Neuron (in vitro differentiated cells): ENCODE measurements around the gene CDH13.

ENCODE experiments used
- H2AFZ ChIP-seq: one replicate; pipeline ENCODE4 v1.6.1; 2013; ENCODE audit warnings: low read depth, mild to moderate bottlenecking, inconsistent platforms, low read length, moderate library complexity
- H3K27me3 ChIP-seq: one replicate; pipeline ENCODE4 v1.6.1; 2013; ENCODE audit warnings: low read length; ENCODE audit not compliant: insufficient read depth
- H3K36me3 ChIP-seq: one replicate; pipeline ENCODE4 v1.6.1; 2013; ENCODE audit warnings: low read length; ENCODE audit not compliant: insufficient read depth
- H3K4me1 ChIP-seq: one replicate; pipeline ENCODE4 v1.6.1; 2013; ENCODE audit warnings: low read length; ENCODE audit not compliant: insufficient read depth
- H3K4me3 ChIP-seq: 2 replicates; pipeline ENCODE4 v1.5.1; 2013; ENCODE audit warnings: mild to moderate bottlenecking, low read length, moderate library complexity
- H3K9me3 ChIP-seq: one replicate; pipeline ENCODE4 v1.6.1; 2013; ENCODE audit warnings: low read length

Gene CDH13

DNA sequence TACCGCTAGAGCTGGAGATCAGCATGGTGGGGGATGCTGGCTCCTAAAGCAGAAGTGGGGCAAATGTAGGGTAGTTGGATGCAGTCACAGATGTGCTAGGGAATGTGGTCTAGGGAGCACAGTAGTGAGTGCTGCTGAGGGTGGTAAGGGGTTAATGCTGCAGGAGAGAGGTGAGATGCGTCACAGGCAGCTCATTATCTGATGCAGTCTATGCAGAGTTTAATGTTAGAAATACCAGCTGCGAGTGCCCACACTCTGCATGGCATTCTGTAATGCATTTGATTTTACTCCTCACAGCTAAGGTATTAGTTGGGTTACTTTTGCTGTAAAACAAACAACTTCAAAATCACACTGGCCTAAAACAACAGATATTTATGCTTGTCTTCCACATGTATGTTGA is 689.7 kb downstream of the CDH13 start:
- no peak overlapping the region for H2AFZ ChIP-seq

GRCh38 chr16:83318390-83318789 is 691.6 kb downstream of the CDH13 start:
- Histone ChIP-seq H3K4me3 (no peak overlapping the region), H3K36me3 (no peaks in the 10 kb centered on the region), H3K4me1 (no peaks in the 10 kb centered on the region), H3K27me3 (no peaks in the 10 kb centered on the region), H2AFZ (no peak overlapping the region), H3K9me3 (no peaks in the 10 kb centered on the region)

More for the DNA sequence above, 689.7 kb downstream of the CDH13 start:
- no peaks in the 10 kb centered on the region for H3K36me3 ChIP-seq
- no peaks in the 10 kb centered on the region for H3K9me3 ChIP-seq
- H3K27me3 ChIP-seq: no peaks in the 10 kb centered on the region
- no peaks in the 10 kb centered on the region for H3K4me1 ChIP-seq
- no peak overlapping the region for H3K4me3 ChIP-seq

- Histone ChIP-seq H3K27me3 (peaks cover 2% of the 10 kb centered on the region), H3K4me3 (no peak overlapping the region), H3K4me1 (no peaks in the 10 kb centered on the region), H3K9me3 (no peaks in the 10 kb centered on the region), H3K36me3 (no peaks in the 10 kb centered on the region), H2AFZ (no peak overlapping the region)
Measured at GRCh38 chr16:83328936-83329335, 702.2 kb downstream of the CDH13 start.

GRCh38 chr16:83329441-83329840 is 702.7 kb downstream of the CDH13 start:
- no peak overlapping the region for H3K4me3 ChIP-seq
- H2AFZ ChIP-seq: no peak overlapping the region
- H3K36me3 ChIP-seq: no peaks in the 10 kb centered on the region
- H3K4me1 ChIP-seq: no peaks in the 10 kb centered on the region
- no peaks in the 10 kb centered on the region for H3K9me3 ChIP-seq
- H3K27me3 ChIP-seq: peaks cover 2% of the 10 kb centered on the region

DNA sequence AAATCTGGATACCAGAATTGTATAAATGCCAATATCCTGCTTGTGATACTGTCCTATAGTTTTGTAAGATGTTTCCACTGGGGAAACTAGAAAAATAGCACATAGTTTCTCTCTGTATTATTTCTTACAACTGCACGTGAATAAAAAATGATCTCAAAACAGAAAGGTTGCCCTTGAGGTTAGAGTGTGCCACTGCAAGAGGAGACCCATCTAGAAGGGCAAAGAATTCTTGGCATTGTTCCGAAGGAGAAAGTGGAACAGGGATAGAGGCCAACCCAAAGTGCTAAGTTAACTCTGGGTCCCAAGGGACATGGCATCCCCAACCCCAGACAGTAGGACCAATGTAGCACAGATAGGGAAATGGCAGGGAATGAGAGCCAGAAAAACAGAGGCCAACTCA is 703.5 kb downstream of the CDH13 start:
- Histone ChIP-seq H3K4me3 (no peak overlapping the region), H3K36me3 (no peaks in the 10 kb centered on the region), H2AFZ (no peak overlapping the region), H3K9me3 (no peaks in the 10 kb centered on the region), H3K4me1 (no peaks in the 10 kb centered on the region), H3K27me3 (peaks cover 2% of the 10 kb centered on the region)

DNA sequence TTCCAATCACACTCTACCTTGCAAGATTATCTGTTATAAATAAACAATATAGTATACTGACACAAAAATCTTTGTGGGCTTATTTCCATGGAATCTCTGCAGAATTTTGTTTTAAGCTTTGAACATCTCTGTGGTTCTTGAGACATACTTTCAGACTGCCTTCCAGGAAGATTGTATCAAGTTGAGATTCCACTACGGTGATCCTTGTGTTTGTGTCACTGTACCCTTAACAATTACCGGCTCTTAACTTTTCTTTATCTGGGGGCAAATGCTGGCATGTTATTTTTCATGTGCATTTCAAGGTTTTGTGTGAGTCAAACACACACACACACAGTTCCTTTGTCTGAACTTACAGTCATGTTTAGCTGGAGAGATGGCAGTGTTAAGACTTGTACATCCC is 708.3 kb downstream of the CDH13 start:
- Histone ChIP-seq H3K9me3 (no peaks in the 10 kb centered on the region), H3K27me3 (peaks cover 2% of the 10 kb centered on the region), H3K4me1 (no peaks in the 10 kb centered on the region), H3K36me3 (no peaks in the 10 kb centered on the region), H2AFZ (no peak overlapping the region), H3K4me3 (no peak overlapping the region)

DNA sequence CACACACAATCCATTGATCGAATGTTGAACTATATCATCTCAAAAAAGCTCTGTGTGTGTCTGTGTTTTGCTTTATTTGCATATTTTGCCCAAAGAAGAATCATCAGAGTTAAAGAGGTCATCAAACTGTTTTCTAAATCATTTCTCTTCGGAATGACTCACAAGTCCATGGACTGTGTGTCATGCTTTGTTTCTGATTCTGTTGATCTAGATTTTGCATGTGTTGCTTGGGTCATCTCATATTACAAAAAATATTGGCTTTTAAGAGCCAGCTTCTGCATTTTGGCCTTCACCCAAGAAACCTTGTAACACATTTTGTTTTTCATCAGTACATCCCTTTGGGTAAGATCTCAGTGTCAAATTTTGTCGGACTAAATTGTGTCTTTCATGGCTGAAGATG is 709.8 kb downstream of the CDH13 start:
- Histone ChIP-seq H3K36me3 (no peaks in the 10 kb centered on the region), H3K27me3 (no peaks in the 10 kb centered on the region), H3K9me3 (no peaks in the 10 kb centered on the region), H3K4me3 (no peak overlapping the region), H3K4me1 (no peaks in the 10 kb centered on the region), H2AFZ (no peak overlapping the region)

GRCh38 chr16:83338138-83338537 is 711.4 kb downstream of the CDH13 start:
- no peaks in the 10 kb centered on the region for H3K36me3 ChIP-seq
- H2AFZ ChIP-seq: no peak overlapping the region
- H3K9me3 ChIP-seq: no peaks in the 10 kb centered on the region
- H3K4me3 ChIP-seq: no peak overlapping the region
- H3K4me1 ChIP-seq: no peaks in the 10 kb centered on the region
- H3K27me3 ChIP-seq: no peaks in the 10 kb centered on the region

- Histone ChIP-seq H3K27me3 (no peaks in the 10 kb centered on the region), H3K4me3 (no peak overlapping the region), H3K36me3 (no peaks in the 10 kb centered on the region), H3K4me1 (no peaks in the 10 kb centered on the region), H2AFZ (no peak overlapping the region), H3K9me3 (no peaks in the 10 kb centered on the region)
Measured at GRCh38 chr16:83338941-83339340, 712.2 kb downstream of the CDH13 start.

- no peaks in the 10 kb centered on the region for H3K36me3 ChIP-seq
- H3K4me3 ChIP-seq: no peak overlapping the region
- no peaks in the 10 kb centered on the region for H3K4me1 ChIP-seq
- no peaks in the 10 kb centered on the region for H3K9me3 ChIP-seq
- no peak overlapping the region for H2AFZ ChIP-seq
- no peaks in the 10 kb centered on the region for H3K27me3 ChIP-seq
Measured at GRCh38 chr16:83343935-83344366, 717.2 kb downstream of the CDH13 start.

- no peaks in the 10 kb centered on the region for H3K36me3 ChIP-seq
- H3K4me3 ChIP-seq: no peak overlapping the region
- H3K9me3 ChIP-seq: no peaks in the 10 kb centered on the region
- no peak overlapping the region for H2AFZ ChIP-seq
- H3K4me1 ChIP-seq: no peaks in the 10 kb centered on the region
- H3K27me3 ChIP-seq: no peaks in the 10 kb centered on the region
Measured at GRCh38 chr16:83345846-83346640, 719.3 kb downstream of the CDH13 start.

DNA sequence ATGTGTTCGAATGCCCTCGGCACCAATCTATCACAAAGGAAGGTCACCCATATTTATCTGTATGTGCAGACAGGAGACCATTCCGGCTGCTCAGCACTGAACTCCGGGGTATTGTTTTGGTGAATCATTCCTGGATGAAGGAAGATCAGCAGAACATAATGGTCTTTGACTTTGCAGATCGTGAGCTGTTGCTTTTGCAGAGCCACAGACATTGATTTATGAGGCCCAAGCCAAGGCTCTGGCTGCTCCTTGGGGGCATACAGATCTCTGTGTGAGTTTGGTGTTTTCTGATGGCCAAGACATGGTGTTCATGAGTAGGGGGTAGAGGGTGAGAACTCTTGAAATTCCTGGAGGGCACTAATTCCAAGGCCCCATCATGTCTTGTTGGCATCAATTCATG is 722.2 kb downstream of the CDH13 start:
- Histone ChIP-seq H3K9me3 (no peaks in the 10 kb centered on the region), H2AFZ (no peak overlapping the region), H3K27me3 (no peaks in the 10 kb centered on the region), H3K4me3 (no peak overlapping the region), H3K36me3 (no peaks in the 10 kb centered on the region), H3K4me1 (no peaks in the 10 kb centered on the region)

GRCh38 chr16:83350481-83350880 is 723.7 kb downstream of the CDH13 start:
- no peaks in the 10 kb centered on the region for H3K9me3 ChIP-seq
- no peak overlapping the region for H3K4me3 ChIP-seq
- no peak overlapping the region for H2AFZ ChIP-seq
- H3K27me3 ChIP-seq: no peaks in the 10 kb centered on the region
- H3K36me3 ChIP-seq: no peaks in the 10 kb centered on the region
- H3K4me1 ChIP-seq: no peaks in the 10 kb centered on the region

DNA sequence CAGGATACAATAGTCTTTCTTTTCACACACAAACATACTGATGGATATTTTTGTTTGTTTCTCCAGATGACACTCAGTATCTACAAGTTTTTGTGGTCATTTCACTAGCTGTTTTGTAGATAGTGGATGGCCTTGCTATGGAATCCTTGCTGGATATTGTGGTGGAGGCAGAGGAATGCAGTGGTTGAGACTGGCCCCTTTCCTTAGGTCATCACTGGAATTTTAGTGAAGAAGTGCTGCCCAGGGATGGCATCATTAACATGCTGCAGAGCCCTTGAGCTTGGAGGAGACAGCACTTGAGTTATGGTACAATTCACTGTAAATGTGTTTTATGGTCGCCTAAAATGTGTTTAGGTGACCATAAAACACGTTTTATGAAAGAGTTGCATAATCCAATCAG is 725.1 kb downstream of the CDH13 start:
- H2AFZ ChIP-seq: no peak overlapping the region
- H3K36me3 ChIP-seq: no peaks in the 10 kb centered on the region
- H3K4me1 ChIP-seq: no peaks in the 10 kb centered on the region
- H3K4me3 ChIP-seq: no peak overlapping the region
- no peaks in the 10 kb centered on the region for H3K27me3 ChIP-seq
- H3K9me3 ChIP-seq: no peaks in the 10 kb centered on the region
